ENCODE results near the gene IQGAP1.

DNA sequence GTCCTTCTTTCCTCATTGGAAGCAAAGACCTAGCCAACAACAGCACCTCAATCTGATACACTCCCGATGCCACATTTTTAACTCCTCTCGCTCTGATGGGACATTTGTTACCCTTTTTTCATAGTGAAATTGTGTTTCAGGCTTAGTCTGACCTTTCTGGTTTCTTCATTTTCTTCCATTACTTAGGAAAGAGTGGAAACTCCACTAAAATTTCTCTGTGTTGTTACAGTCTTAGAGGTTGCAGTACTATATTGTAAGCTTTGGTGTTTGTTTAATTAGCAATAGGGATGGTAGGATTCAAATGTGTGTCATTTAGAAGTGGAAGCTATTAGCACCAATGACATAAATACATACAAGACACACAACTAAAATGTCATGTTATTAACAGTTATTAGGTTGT, 112.1 kb downstream of the IQGAP1 start:
- TF ChIP-seq REPIN1 (tag by site-specific recombination; IDR thresholded peaks at IDR 0.05; ENCODE audit: low read depth) (no peak), ZNF792 (tag by site-specific recombination; IDR thresholded peaks at IDR 0.05) (no peak), SETDB1 (IDR thresholded peaks at IDR 0.05; ENCODE audit: insufficient read length, low read length) (no peak), ZNF155 (tag by site-specific recombination; IDR thresholded peaks at IDR 0.05) (no peak), TCF7L2 (IDR thresholded peaks at IDR 0.05; ENCODE audit: borderline replicate concordance, low read depth, low read length) (no peak)
- TF ChIP-seq, protein P1, sequence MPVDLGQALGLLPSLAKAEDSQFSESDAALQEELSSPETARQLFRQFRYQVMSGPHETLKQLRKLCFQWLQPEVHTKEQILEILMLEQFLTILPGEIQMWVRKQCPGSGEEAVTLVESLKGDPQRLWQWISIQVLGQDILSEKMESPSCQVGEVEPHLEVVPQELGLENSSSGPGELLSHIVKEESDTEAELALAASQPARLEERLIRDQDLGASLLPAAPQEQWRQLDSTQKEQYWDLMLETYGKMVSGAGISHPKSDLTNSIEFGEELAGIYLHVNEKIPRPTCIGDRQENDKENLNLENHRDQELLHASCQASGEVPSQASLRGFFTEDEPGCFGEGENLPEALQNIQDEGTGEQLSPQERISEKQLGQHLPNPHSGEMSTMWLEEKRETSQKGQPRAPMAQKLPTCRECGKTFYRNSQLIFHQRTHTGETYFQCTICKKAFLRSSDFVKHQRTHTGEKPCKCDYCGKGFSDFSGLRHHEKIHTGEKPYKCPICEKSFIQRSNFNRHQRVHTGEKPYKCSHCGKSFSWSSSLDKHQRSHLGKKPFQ (tag by site-specific recombination; IDR thresholded peaks at IDR 0.05) = no peak
- TF ChIP-seq, protein P2, sequence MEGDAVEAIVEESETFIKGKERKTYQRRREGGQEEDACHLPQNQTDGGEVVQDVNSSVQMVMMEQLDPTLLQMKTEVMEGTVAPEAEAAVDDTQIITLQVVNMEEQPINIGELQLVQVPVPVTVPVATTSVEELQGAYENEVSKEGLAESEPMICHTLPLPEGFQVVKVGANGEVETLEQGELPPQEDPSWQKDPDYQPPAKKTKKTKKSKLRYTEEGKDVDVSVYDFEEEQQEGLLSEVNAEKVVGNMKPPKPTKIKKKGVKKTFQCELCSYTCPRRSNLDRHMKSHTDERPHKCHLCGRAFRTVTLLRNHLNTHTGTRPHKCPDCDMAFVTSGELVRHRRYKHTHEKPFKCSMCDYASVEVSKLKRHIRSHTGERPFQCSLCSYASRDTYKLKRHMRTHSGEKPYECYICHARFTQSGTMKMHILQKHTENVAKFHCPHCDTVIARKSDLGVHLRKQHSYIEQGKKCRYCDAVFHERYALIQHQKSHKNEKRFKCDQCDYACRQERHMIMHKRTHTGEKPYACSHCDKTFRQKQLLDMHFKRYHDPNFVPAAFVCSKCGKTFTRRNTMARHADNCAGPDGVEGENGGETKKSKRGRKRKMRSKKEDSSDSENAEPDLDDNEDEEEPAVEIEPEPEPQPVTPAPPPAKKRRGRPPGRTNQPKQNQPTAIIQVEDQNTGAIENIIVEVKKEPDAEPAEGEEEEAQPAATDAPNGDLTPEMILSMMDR (tag by site-specific recombination; IDR thresholded peaks at IDR 0.05) = no peak
- TF ChIP-seq, protein P3, sequence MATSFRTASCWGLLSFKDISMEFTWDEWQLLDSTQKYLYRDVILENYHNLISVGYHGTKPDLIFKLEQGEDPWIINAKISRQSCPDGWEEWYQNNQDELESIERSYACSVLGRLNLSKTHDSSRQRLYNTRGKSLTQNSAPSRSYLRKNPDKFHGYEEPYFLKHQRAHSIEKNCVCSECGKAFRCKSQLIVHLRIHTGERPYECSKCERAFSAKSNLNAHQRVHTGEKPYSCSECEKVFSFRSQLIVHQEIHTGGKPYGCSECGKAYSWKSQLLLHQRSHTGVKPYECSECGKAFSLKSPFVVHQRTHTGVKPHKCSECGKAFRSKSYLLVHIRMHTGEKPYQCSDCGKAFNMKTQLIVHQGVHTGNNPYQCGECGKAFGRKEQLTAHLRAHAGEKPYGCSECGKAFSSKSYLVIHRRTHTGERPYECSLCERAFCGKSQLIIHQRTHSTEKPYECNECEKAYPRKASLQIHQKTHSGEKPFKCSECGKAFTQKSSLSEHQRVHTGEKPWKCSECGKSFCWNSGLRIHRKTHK (tag by site-specific recombination; IDR thresholded peaks at IDR 0.05) = no peak
- TF ChIP-seq, protein P4, sequence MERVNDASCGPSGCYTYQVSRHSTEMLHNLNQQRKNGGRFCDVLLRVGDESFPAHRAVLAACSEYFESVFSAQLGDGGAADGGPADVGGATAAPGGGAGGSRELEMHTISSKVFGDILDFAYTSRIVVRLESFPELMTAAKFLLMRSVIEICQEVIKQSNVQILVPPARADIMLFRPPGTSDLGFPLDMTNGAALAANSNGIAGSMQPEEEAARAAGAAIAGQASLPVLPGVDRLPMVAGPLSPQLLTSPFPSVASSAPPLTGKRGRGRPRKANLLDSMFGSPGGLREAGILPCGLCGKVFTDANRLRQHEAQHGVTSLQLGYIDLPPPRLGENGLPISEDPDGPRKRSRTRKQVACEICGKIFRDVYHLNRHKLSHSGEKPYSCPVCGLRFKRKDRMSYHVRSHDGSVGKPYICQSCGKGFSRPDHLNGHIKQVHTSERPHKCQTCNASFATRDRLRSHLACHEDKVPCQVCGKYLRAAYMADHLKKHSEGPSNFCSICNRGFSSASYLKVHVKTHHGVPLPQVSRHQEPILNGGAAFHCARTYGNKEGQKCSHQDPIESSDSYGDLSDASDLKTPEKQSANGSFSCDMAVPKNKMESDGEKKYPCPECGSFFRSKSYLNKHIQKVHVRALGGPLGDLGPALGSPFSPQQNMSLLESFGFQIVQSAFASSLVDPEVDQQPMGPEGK (tag by site-specific recombination; IDR thresholded peaks at IDR 0.05) = no peak

Measured in HEK293 (cell line).